MG63 (cell line): ENCODE results near the gene TMEM255B. TPM values are rescaled to one million over a fixed set of nuclear protein-coding genes. Genes with fewer than 3 reads are reported as not detected.

ENCODE experiments used
- DNase-seq: peaks from one replicate; pipeline ENCODE4 v3.0.0-alpha.2; 2020
- H3K27me3 ChIP-seq: fragments of 250-450 bp; sonication (Bioruptor Pico); 2 replicates; pipeline ENCODE4 v1.5.1; 2020; ENCODE audit warnings: mild to moderate bottlenecking, moderate library complexity
- H3K36me3 ChIP-seq: fragments of 250-450 bp; sonication (Bioruptor Pico); 2 replicates; pipeline ENCODE4 v1.5.1; 2020; ENCODE audit warnings: mild to moderate bottlenecking, moderate library complexity
- H3K4me3 ChIP-seq: fragments of 250-450 bp; sonication (Bioruptor Pico); 2 replicates; pipeline ENCODE4 v1.5.1; 2020; ENCODE audit warnings: mild to moderate bottlenecking, moderate library complexity
- H3K9me3 ChIP-seq: fragments of 250-450 bp; sonication (Bioruptor Pico); 2 replicates; pipeline ENCODE4 v1.5.1; 2020; ENCODE audit warnings: mild to moderate bottlenecking, moderate library complexity
- total RNA-seq: library from RNA; depleted of rRNA; stranded (reverse); fragments of >200 nt; shearing (Covaris generic); gene quantifications from 2 replicates; pipeline ENCODE4 v1.2.3, GENCODE V29; 2014; ENCODE audit warnings: low replicate concordance

TMEM255B gene
- total RNA-seq, 1 experiment from 2014 or later = 1.4 TPM

GRCh38 chr13:113756441-113757097 is 2.5 kb upstream of the TMEM255B start:
- no peak for DNase-seq
- Histone ChIP-seq H3K36me3 (no peaks in the 10 kb centered on the region), H3K9me3 (no peaks in the 10 kb centered on the region), H3K4me3 (no peak overlapping the region), H3K27me3 (peaks cover 7% of the 10 kb centered on the region)

- H3K27me3 ChIP-seq = peaks cover 7% of the 10 kb centered on the region
- peak; percentile 14 for DNase-seq
- no peaks in the 10 kb centered on the region for H3K9me3 ChIP-seq
Measured at GRCh38 chr13:113759525-113760137, 605 bp downstream of the TMEM255B start.

GRCh38 chr13:113761136-113761535 is 2.1 kb downstream of the TMEM255B start:
- Histone ChIP-seq H3K27me3 (peaks cover 7% of the 10 kb centered on the region), H3K4me3 (no peak overlapping the region), H3K9me3 (no peaks in the 10 kb centered on the region), H3K36me3 (no peaks in the 10 kb centered on the region)
- DNase-seq = no peak

More at GRCh38 chr13:113759525-113760137, 605 bp downstream of the TMEM255B start:
- Histone ChIP-seq H3K4me3 (peak overlapping the region; percentile 55), H3K36me3 (no peaks in the 10 kb centered on the region)

- Histone ChIP-seq H3K36me3 (no peaks in the 10 kb centered on the region), H3K9me3 (no peaks in the 10 kb centered on the region), H3K27me3 (peaks cover 7% of the 10 kb centered on the region), H3K4me3 (no peak overlapping the region)
- no peak for DNase-seq
Measured at GRCh38 chr13:113762075-113762474, 3.0 kb downstream of the TMEM255B start.

- Histone ChIP-seq H3K4me3 (no peak overlapping the region), H3K27me3 (peaks cover 7% of the 10 kb centered on the region), H3K36me3 (no peaks in the 10 kb centered on the region), H3K9me3 (no peaks in the 10 kb centered on the region)
- no peak for DNase-seq
Measured at GRCh38 chr13:113762538-113762937, 3.5 kb downstream of the TMEM255B start.

GRCh38 chr13:113763254-113763653 is 4.2 kb downstream of the TMEM255B start:
- DNase-seq = no peak
- Histone ChIP-seq H3K4me3 (no peak overlapping the region), H3K36me3 (no peaks in the 10 kb centered on the region), H3K27me3 (peaks cover 7% of the 10 kb centered on the region), H3K9me3 (no peaks in the 10 kb centered on the region)

GRCh38 chr13:113763961-113764792 is 5.2 kb downstream of the TMEM255B start:
- Histone ChIP-seq H3K9me3 (no peaks in the 10 kb centered on the region), H3K27me3 (peaks cover 7% of the 10 kb centered on the region), H3K4me3 (no peak overlapping the region), H3K36me3 (no peaks in the 10 kb centered on the region)
- no peak for DNase-seq

- Histone ChIP-seq H3K36me3 (no peaks in the 10 kb centered on the region), H3K4me3 (no peak overlapping the region), H3K9me3 (no peaks in the 10 kb centered on the region), H3K27me3 (peaks cover 4% of the 10 kb centered on the region)
- DNase-seq = no peak
Measured at GRCh38 chr13:113764793-113765563, 6.0 kb downstream of the TMEM255B start.

GRCh38 chr13:113765564-113765910 is 6.5 kb downstream of the TMEM255B start:
- H3K27me3 ChIP-seq = no peaks in the 10 kb centered on the region; the same call in 1 of the 2 replicates
- no peak for DNase-seq
- H3K36me3 ChIP-seq = no peaks in the 10 kb centered on the region
- H3K4me3 ChIP-seq = no peak overlapping the region
- no peaks in the 10 kb centered on the region for H3K9me3 ChIP-seq

GRCh38 chr13:113766035-113766800 is 7.2 kb downstream of the TMEM255B start:
- no peaks in the 10 kb centered on the region; the same call in 1 of the 2 replicates for H3K27me3 ChIP-seq
- H3K9me3 ChIP-seq = no peaks in the 10 kb centered on the region
- DNase-seq = no peak
- no peak overlapping the region for H3K4me3 ChIP-seq
- H3K36me3 ChIP-seq = no peaks in the 10 kb centered on the region

- H3K4me3 ChIP-seq = no peak overlapping the region
- DNase-seq = no peak
- no peaks in the 10 kb centered on the region for H3K9me3 ChIP-seq
- no peaks in the 10 kb centered on the region for H3K27me3 ChIP-seq
- no peaks in the 10 kb centered on the region for H3K36me3 ChIP-seq
Measured at GRCh38 chr13:113767366-113767765, 8.3 kb downstream of the TMEM255B start.

GRCh38 chr13:113768018-113768905 is 9.2 kb downstream of the TMEM255B start:
- H3K9me3 ChIP-seq = no peaks in the 10 kb centered on the region
- no peaks in the 10 kb centered on the region for H3K27me3 ChIP-seq
- H3K36me3 ChIP-seq = no peaks in the 10 kb centered on the region
- DNase-seq = no peak
- no peak overlapping the region for H3K4me3 ChIP-seq

GRCh38 chr13:113769106-113769505 is 10.1 kb downstream of the TMEM255B start:
- DNase-seq = no peak
- Histone ChIP-seq H3K4me3 (no peak overlapping the region), H3K9me3 (no peaks in the 10 kb centered on the region)

GRCh38 chr13:113769881-113770280 is 10.9 kb downstream of the TMEM255B start:
- no peaks in the 10 kb centered on the region for H3K27me3 ChIP-seq
- no peaks in the 10 kb centered on the region for H3K9me3 ChIP-seq
- no peaks in the 10 kb centered on the region for H3K36me3 ChIP-seq
- no peak for DNase-seq
- H3K4me3 ChIP-seq = no peak overlapping the region

More at GRCh38 chr13:113769106-113769505, 10.1 kb downstream of the TMEM255B start:
- no peaks in the 10 kb centered on the region for H3K36me3 ChIP-seq
- H3K27me3 ChIP-seq = no peaks in the 10 kb centered on the region

GRCh38 chr13:113770441-113770840 is 11.4 kb downstream of the TMEM255B start:
- no peaks in the 10 kb centered on the region for H3K9me3 ChIP-seq
- no peaks in the 10 kb centered on the region for H3K36me3 ChIP-seq
- no peak for DNase-seq
- no peak overlapping the region for H3K4me3 ChIP-seq
- no peaks in the 10 kb centered on the region for H3K27me3 ChIP-seq
